ENCODE data around the gene KIAA1217.

The KIAA1217 gene

DNA sequence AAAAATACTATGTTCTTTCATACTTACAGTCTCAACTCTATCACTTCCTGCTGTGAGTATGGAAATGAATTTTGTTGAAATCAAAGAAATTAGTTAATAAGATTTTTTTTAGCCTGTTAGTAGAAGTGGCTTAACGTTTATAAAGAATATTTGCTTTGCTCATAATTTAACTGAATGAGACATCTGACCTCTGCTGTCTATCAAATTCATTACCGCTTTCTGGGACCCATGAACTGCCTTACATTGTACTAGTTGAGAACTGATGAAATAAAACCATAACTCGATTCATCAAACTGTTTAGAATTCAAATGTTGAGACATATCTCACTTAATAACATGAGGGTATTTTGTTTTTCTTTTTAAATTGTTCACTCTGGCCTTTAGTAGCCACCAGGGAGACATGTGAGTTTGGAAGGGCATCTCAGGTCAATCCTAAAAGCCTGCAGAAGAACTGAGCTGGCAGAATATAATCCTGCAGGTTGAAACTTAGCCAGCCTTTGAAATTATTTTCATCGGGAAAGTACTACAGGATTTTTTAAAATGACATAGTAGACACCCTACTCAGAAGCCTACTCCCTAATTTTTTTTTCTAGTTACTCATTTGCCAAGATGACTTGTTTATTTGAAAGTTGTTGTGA, 78.7 kb downstream of the KIAA1217 start:
- TF ChIP-seq, protein P1, sequence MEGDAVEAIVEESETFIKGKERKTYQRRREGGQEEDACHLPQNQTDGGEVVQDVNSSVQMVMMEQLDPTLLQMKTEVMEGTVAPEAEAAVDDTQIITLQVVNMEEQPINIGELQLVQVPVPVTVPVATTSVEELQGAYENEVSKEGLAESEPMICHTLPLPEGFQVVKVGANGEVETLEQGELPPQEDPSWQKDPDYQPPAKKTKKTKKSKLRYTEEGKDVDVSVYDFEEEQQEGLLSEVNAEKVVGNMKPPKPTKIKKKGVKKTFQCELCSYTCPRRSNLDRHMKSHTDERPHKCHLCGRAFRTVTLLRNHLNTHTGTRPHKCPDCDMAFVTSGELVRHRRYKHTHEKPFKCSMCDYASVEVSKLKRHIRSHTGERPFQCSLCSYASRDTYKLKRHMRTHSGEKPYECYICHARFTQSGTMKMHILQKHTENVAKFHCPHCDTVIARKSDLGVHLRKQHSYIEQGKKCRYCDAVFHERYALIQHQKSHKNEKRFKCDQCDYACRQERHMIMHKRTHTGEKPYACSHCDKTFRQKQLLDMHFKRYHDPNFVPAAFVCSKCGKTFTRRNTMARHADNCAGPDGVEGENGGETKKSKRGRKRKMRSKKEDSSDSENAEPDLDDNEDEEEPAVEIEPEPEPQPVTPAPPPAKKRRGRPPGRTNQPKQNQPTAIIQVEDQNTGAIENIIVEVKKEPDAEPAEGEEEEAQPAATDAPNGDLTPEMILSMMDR (conservative IDR thresholded peaks at IDR 0.05) = peak; percentile 44; the same call in 1 of the 2 replicates
- no peak overlapping the region for H3K27ac ChIP-seq

DNA sequence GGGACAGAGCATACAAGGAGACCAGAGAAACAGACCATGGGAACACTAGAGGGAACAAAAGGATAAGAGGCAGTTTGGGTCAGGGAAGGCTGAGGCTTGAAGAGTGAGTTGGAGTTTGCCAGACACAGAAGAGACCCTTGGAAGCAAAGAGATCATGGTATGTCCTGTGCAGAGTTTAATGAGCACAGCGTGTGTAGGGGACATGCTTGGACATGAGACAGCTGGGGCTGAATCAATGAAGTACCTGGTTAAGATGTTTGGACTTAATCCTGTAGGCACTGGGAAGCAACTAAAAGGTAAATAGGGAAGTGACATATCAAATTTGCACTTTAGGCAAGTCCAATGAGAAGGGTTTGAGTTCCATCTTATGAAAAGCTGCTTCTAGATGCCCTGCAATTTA, 79.6 kb downstream of the KIAA1217 start:
- no peak overlapping the region for H3K27ac ChIP-seq
- TF ChIP-seq, protein P1 (conservative IDR thresholded peaks at IDR 0.05) = no peak

DNA sequence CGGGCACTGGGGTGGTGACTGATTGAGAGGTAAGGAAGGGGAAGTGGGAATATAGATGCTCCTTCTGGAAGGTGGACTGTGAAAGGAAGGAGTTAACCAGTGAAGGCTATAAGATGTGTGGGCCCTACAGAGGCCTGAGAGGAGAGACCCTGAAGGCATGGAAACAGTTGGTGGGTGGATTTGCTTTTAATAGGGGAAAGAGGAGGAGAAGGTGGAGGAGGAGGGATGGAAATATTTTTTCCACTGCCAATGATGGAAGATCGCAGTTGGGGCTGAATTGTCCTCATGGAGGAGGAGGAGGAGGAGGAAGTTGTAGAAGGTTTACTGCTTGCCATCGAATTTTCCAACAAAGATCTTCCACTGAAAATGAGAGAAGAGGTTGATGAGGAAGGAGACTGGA, 80.3 kb downstream of the KIAA1217 start:
- TF ChIP-seq, protein P1 (conservative IDR thresholded peaks at IDR 0.05) = no peak
- H3K27ac ChIP-seq = no peak overlapping the region

DNA sequence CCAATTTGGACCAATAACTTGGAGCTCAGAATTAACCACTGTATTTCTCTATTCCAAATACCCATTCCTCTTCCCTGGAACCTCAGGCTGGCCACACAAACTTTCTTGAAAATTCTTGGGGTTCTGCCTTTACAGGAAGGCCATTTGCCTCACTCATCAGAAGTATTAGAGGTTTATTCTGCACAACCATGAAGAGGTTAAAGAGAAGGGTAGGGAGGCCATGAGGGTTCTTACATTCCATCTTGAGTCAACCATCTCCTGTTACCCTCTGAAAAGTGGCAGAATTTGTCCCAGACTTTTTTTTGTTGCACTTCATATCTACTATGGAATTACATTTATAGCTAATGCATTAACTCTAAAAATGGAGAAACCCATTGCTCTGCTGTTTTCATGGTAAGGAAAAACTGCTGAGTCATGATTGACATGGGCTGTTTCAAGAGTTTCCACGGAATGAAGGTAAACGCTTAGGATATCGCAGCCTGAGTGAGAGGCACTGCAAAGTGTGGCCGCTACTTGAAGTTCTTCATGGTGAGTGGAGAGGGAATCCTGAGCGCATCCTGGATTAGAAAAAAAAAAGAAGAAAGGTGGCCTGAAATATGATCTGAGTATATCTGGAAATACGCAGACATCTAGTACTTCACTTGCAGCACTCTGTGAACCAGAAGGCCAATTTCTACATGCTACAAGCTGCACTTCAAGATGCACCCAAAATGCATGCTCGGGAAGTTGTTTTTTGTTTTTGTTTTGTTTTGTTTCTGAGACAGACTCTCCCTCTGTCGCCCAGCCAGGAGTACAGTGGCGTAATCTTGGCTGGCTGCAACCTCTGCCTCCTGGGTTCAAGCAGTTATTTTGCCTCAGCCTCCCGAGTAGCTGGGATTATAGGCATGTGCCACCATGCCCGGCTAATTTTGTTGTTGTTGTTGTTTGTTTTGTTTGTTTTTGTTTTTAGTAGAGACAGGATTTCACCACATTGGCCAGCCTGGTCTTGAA, 83.7 kb downstream of the KIAA1217 start:
- TF ChIP-seq, protein P1 (conservative IDR thresholded peaks at IDR 0.05) = no peak
- H3K27ac ChIP-seq = no peak overlapping the region

DNA sequence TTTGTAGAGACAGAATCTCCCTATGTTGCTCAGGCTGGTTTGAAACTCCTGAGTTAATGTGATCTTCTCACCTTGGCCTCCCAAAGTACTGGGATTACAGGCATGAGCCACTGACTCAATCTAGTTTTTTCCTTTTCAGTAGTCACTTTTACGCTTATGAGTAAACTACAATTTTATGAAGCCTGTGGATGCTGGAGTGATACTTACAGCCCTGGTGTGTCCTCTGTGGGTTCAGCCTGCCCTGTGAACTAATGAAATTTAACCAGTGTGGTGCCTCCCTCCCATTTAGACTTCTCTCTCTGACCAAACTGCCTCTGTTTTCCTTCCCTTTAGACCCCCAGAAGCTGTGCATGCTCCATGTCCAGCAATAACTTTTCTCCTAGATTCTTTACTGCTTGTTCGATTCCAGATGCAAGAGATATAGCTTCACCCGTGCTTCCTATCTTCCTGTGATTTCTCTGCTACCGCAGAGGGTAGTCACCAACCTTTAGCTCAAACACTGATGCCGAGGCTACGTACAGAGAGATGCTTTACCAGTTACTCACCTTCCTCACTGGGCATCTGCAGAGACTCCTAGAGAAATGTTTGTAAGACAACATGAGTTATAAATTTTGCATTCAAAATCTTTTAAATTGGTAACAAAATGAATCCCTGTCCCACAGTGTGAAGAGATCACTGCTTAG, 90.8 kb downstream of the KIAA1217 start:
- TF ChIP-seq, protein P1 (conservative IDR thresholded peaks at IDR 0.05) = no peak
- no peak overlapping the region for H3K27ac ChIP-seq

DNA sequence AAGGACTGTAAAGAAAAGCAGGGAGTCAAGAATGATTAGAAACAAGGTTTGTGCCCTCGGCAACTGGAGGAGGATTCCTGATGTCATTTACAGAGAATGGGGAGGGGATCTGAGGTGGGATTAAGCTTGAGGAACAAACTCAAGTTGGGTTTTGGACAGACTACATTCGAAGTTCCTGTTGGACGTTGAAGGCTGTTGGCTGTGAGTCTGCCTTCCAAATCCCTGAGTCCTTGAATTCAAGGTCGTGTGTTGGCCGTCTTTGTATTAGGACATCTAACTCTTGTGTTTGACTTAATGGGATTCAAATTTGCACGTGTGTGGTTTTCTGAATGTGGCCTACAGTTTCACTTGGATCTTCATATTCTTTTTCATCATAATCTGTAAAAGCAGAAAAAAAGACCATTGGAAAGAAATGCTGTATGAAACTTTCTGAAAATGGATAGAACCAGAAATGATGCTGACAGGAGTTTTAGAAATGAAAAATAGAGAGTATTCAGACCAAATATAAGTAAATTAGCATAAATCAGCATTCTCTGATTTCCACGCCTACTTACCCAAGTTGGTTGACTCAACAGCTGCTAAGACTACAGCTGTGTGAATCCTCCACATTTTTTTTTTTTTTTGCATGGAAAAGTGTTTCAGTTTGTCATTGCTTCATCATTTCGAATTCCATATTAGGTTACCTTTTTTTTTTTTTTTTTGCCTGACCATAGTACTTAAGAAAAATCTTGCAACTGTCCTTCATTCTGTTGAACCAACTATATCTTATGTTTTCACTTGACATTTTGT, 94.8 kb downstream of the KIAA1217 start:
- TF ChIP-seq, protein P1 (conservative IDR thresholded peaks at IDR 0.05) = no peak
- no peak overlapping the region for H3K27ac ChIP-seq

All from VCaP (cell line).